NCI-H2227 (cell line): ENCODE measurements around the gene SRSF3.
A peak's percentile ranks its signal among the peaks of the same experiment; 100 is the strongest.
"Not testable (repeated sequence)": the region's sequence is repeated elsewhere in the genome, so short reads cannot be mapped to it uniquely, and the experiment has no call there.

Experiments
- DNase-seq: peaks from one replicate; lab custom pipeline; 2025; ENCODE audit not compliant: unreplicated experiment; lab: John Stamatoyannopoulos, UW

The SRSF3 gene

GRCh38 chr6:36594029-36594815, at the start of gene SRSF3:
TSS of gene SRSF3 (plus strand) at chr6:36594362. CDS start at chr6:36596763, 2,401 bp downstream.
- peak; percentile 98 for DNase-seq

- DNase-seq: no peak
Observed at GRCh38 chr6:36545767-36546307, 48.3 kb upstream of the SRSF3 start.

GRCh38 chr6:36546308-36546919, 47.7 kb upstream of the SRSF3 start:
- DNase-seq: peak; percentile 8

GRCh38 chr6:36546920-36547645, 47.1 kb upstream of the SRSF3 start, which contains the start of gene STK38:
TSS of gene STK38 (minus strand) at chr6:36547479. CDS start at chr6:36540202, 7,277 bp downstream.
- DNase-seq: peak; percentile 92

GRCh38 chr6:36547646-36548400, 46.3 kb upstream of the SRSF3 start:
- no peak for DNase-seq

- no peak for DNase-seq
Observed at GRCh38 chr6:36548401-36548743, 45.8 kb upstream of the SRSF3 start.

- no peak for DNase-seq
Observed at GRCh38 chr6:36550473-36551000, 43.6 kb upstream of the SRSF3 start.

GRCh38 chr6:36555750-36556252, 38.4 kb upstream of the SRSF3 start:
- no peak for DNase-seq

GRCh38 chr6:36556281-36556680, 37.9 kb upstream of the SRSF3 start:
- no peak for DNase-seq

GRCh38 chr6:36559011-36559793, 35.0 kb upstream of the SRSF3 start:
- no peak for DNase-seq

GRCh38 chr6:36560822-36561221, 33.3 kb upstream of the SRSF3 start:
- no peak for DNase-seq

- DNase-seq: no peak
Observed at GRCh38 chr6:36563237-36563927, 30.8 kb upstream of the SRSF3 start.

GRCh38 chr6:36563928-36564284, 30.3 kb upstream of the SRSF3 start:
- no peak for DNase-seq

- DNase-seq: no peak
Observed at GRCh38 chr6:36566418-36566905, 27.7 kb upstream of the SRSF3 start.

GRCh38 chr6:36570264-36570663, 23.9 kb upstream of the SRSF3 start:
- no peak for DNase-seq

GRCh38 chr6:36571122-36572043, 22.8 kb upstream of the SRSF3 start:
- DNase-seq: no peak

- DNase-seq: not testable (repeated sequence)
Observed at GRCh38 chr6:36572353-36573311, 21.5 kb upstream of the SRSF3 start.
